PC-3 (cell line): ENCODE results near the gene R3HCC1L. TPM values are rescaled to one million over a fixed set of nuclear protein-coding genes. Genes with fewer than 3 reads are reported as not detected.

Experiments used
- ATAC-seq: fragments of 200-7000 bp; cut with Tn5 transposase; 2 replicates; pipeline ENCODE4 v1.9.1; 2020; ENCODE audit warnings: mild to moderate bottlenecking, moderate library complexity
- BruUV-seq: library from RNA; stranded (reverse); fragments of 400-500 nt; replicated peaks from 2 replicates; lab custom pipeline; 2021; lab: Mats Ljungman, UMichigan
- CTCF ChIA-PET: fragments of 300-600 bp; sonication (Branson Sonifier 250); formaldehyde crosslinking; loops from one replicate; lab custom pipeline; 2022; ENCODE audit warnings: antibody characterized with exemption; lab: Charles Lee
- POLR2A ChIA-PET: fragments of 300-600 bp; sonication (Branson Sonifier 250); formaldehyde crosslinking; loops from one replicate; lab custom pipeline; 2022; ENCODE audit warnings: antibody characterized with exemption; ENCODE audit not compliant: unreplicated experiment; lab: Charles Lee
- DNase-seq: peaks from one replicate; pipeline ENCODE4 v3.0.0-alpha.2; 2015
- H2AFZ ChIP-seq: fragments of 300-600 bp; sonication (generic); 2 replicates; pipeline ENCODE4 v1.6.0; 2016; ENCODE audit warnings: antibody characterized with exemption, low read length
- H3F3A ChIP-seq: fragments of 300-600 bp; sonication (generic); one replicate; pipeline ENCODE4 v1.6.0; 2017; ENCODE audit warnings: antibody characterized with exemption, low read length, control low read depth, mild to moderate bottlenecking; ENCODE audit not compliant: unreplicated experiment
- H3K27ac ChIP-seq: fragments of 300-600 bp; sonication (generic); 2 replicates; pipeline ENCODE4 v1.5.1; 2016; ENCODE audit warnings: mild to moderate bottlenecking, low read length
- H3K27me3 ChIP-seq: fragments of 300-600 bp; sonication (generic); 2 replicates; pipeline ENCODE4 v1.6.1; 2016; ENCODE audit warnings: low read length, mixed read lengths
- H3K36me3 ChIP-seq: fragments of 300-600 bp; sonication (generic); 2 replicates; pipeline ENCODE4 v1.6.1; 2016; ENCODE audit warnings: low read depth, mixed run types, low read length, mixed read lengths
- H3K4me1 ChIP-seq: fragments of 300-600 bp; sonication (generic); 2 replicates; pipeline ENCODE4 v1.5.1; 2016; ENCODE audit warnings: low read length; ENCODE audit not compliant: insufficient read depth
- H3K4me2 ChIP-seq: fragments of 300-600 bp; sonication (generic); 2 replicates; pipeline ENCODE4 v1.6.0; 2016; ENCODE audit warnings: low read length
- H3K4me3 ChIP-seq: fragments of 300-600 bp; sonication (generic); 2 replicates; pipeline ENCODE4 v1.5.1; 2016; ENCODE audit warnings: mild to moderate bottlenecking, low read length, mixed read lengths
- H3K79me2 ChIP-seq: fragments of 300-600 bp; sonication (generic); 2 replicates; pipeline ENCODE4 v1.6.1; 2017; ENCODE audit warnings: low read length, mixed read lengths
- H3K9ac ChIP-seq: fragments of 300-600 bp; sonication (generic); 2 replicates; pipeline ENCODE4 v1.6.0; 2016; ENCODE audit warnings: mild to moderate bottlenecking, low read length
- H3K9me2 ChIP-seq: fragments of 300-600 bp; sonication (generic); replicated peaks from 2 replicates; pipeline ENCODE4 v1.6.1; 2016; ENCODE audit warnings: mixed run types, low read length, mixed read lengths
- H3K9me3 ChIP-seq: fragments of 300-600 bp; sonication (generic); 2 replicates; pipeline ENCODE4 v1.6.1; 2016; ENCODE audit warnings: low read length, mixed read lengths
- H4K20me1 ChIP-seq: fragments of 300-600 bp; sonication (generic); 2 replicates; pipeline ENCODE4 v1.6.1; 2016; ENCODE audit warnings: low read length, mixed read lengths
- EZH2 ChIP-seq: fragments of 300-600 bp; sonication (generic); IDR thresholded peaks from one replicate; pipeline ENCODE4 v1.6.1; 2017; ENCODE audit warnings: antibody characterized with exemption, mild to moderate bottlenecking, low read length; ENCODE audit not compliant: unreplicated experiment
- EZH2phosphoT487 ChIP-seq: fragments of 300-600 bp; sonication (generic); IDR thresholded peaks from 2 replicates; pipeline ENCODE4 v1.6.1; 2018; ENCODE audit warnings: mild to moderate bottlenecking, antibody characterized with exemption, low read length, borderline replicate concordance
- intact Hi-C: fragments of 100-400 bp; cut with micrococcal nuclease; formaldehyde crosslinking; loops from 2 replicates; pipeline ENCODE4 v1.9.0; 2023
- total RNA-seq: library from RNA; depleted of rRNA; stranded (reverse); fragments of >200 nt; gene quantifications from 2 replicates; pipeline ENCODE4 v1.2.3, GENCODE V29; 2014
- TF ChIP-seq, protein P1 (sequence below): fragments of 300-600 bp; sonication (generic); conservative IDR thresholded peaks from 2 replicates; pipeline ENCODE4 v1.5.1; 2017; ENCODE audit warnings: antibody characterized with exemption, low read depth, mild to moderate bottlenecking, low read length

R3HCC1L gene
- total RNA-seq, 1 experiment from 2014 or later: 15.3 TPM

DNA sequence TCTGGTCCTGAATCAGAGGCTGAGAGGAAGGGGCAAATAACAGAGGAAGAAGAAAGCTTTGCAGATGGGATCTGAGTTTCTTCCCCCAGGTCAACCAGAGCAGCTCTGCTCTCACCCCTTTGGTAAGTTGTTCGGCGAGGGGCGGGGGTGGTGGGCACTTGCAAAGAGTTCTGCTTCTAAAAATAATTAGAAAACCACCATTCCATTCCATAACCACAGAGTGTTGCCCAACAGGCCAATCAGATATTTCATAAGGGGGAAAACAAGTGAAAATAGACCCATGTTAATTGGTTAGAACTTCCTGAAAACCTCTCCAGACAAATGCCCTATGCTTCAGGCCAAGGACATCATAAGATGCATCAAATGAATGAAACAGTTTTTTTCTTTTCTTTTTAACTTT, 43.6 kb upstream of the R3HCC1L start:
- TF ChIP-seq, protein P1, sequence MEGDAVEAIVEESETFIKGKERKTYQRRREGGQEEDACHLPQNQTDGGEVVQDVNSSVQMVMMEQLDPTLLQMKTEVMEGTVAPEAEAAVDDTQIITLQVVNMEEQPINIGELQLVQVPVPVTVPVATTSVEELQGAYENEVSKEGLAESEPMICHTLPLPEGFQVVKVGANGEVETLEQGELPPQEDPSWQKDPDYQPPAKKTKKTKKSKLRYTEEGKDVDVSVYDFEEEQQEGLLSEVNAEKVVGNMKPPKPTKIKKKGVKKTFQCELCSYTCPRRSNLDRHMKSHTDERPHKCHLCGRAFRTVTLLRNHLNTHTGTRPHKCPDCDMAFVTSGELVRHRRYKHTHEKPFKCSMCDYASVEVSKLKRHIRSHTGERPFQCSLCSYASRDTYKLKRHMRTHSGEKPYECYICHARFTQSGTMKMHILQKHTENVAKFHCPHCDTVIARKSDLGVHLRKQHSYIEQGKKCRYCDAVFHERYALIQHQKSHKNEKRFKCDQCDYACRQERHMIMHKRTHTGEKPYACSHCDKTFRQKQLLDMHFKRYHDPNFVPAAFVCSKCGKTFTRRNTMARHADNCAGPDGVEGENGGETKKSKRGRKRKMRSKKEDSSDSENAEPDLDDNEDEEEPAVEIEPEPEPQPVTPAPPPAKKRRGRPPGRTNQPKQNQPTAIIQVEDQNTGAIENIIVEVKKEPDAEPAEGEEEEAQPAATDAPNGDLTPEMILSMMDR: no peak
- TF ChIP-seq EZH2phosphoT487 (no peak), EZH2 (no peak)
- Histone ChIP-seq H3K4me3 (no peak overlapping the region), H3F3A (no peaks in the 10 kb centered on the region), H4K20me1 (no peaks in the 10 kb centered on the region), H3K9ac (no peak overlapping the region), H3K4me2 (no peak overlapping the region), H3K27ac (no peak overlapping the region), H2AFZ (no peak overlapping the region), H3K4me1 (no peaks in the 10 kb centered on the region), H3K9me3 (no peaks in the 10 kb centered on the region), H3K79me2 (no peaks in the 10 kb centered on the region), H3K27me3 (peaks cover 50% of the 10 kb centered on the region), H3K9me2 (no peaks in the 10 kb centered on the region), H3K36me3 (no peaks in the 10 kb centered on the region)
- intact Hi-C loops: no loop called here
- POLR2A ChIA-PET: interaction anchor here (0.6 kb wide), 1 partner anchor 248 kb away, joined by 3 read pairs; no protein-coding TSS in a partner anchor
- BruUV-seq: no TSS peak
- CTCF ChIA-PET: no interaction called here
- DNase-seq: no peak
- no peak for ATAC-seq

DNA sequence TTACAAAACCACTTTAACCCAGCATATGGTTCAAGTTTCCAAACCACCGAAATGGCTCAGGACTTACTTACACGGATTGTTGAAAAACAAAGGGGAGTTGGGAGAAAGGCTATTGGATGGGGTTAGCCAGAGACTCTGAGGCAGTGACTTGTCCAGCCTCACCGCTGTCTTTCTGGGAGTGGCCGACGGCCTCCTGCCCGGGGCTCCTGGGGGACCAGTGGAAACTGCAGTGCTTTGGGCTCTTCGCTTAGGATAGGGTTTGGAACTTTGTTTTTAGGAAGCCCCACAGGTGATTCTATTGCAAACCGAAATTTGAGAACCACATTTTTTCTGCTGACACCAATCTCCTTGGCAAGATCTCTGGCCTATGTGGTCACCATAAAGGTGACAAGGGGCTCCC, 38.1 kb upstream of the R3HCC1L start:
- no TSS peak for BruUV-seq
- Histone ChIP-seq H3K4me3 (no peak overlapping the region), H2AFZ (no peak overlapping the region), H3K9me3 (no peaks in the 10 kb centered on the region), H3K79me2 (no peaks in the 10 kb centered on the region), H3K27ac (no peak overlapping the region), H3K4me1 (no peaks in the 10 kb centered on the region), H4K20me1 (no peaks in the 10 kb centered on the region), H3F3A (no peaks in the 10 kb centered on the region), H3K27me3 (peaks cover 78% of the 10 kb centered on the region), H3K36me3 (no peaks in the 10 kb centered on the region), H3K9ac (no peak overlapping the region), H3K9me2 (no peaks in the 10 kb centered on the region), H3K4me2 (no peak overlapping the region)
- DNase-seq (no peak), ATAC-seq (no peak)
- intact Hi-C loops: no loop called here
- no peak for TF ChIP-seq EZH2phosphoT487
- TF ChIP-seq EZH2: no peak
- TF ChIP-seq, protein P1: no peak
- ChIA-PET POLR2A (no interaction called here), CTCF (no interaction called here)

DNA sequence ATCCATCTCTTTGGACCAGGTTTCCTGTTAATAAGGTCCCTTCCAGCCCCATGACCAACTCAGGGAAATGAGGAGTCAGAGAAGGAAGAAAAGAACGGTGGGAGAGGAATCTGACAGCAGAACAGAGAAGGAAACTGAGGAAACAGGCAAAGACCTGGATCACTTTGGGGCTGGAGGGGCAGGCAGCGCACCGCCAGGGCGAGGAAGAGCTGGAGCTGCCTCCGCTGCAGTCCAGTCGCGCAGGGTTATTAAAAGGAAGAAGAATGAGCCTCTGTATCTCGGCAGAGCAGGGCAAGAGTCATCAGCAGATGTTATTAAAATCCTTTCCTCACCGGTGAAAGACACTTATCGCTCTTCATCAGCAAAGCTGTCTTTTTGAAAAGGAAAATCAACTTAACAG, 37.7 kb upstream of the R3HCC1L start:
- POLR2A ChIA-PET: no interaction called here
- no TSS peak for BruUV-seq

More for the DNA sequence above, 37.7 kb upstream of the R3HCC1L start:
- H3K9me2 ChIP-seq: no peaks in the 10 kb centered on the region
- no peaks in the 10 kb centered on the region for H3K4me1 ChIP-seq
- no peaks in the 10 kb centered on the region for H3K79me2 ChIP-seq
- no peak overlapping the region for H3K4me2 ChIP-seq
- no peak for TF ChIP-seq EZH2phosphoT487
- TF ChIP-seq EZH2: no peak
- TF ChIP-seq, protein P1: no peak
- no peak overlapping the region for H3K9ac ChIP-seq
- H2AFZ ChIP-seq: no peak overlapping the region
- H3F3A ChIP-seq: no peaks in the 10 kb centered on the region
- H4K20me1 ChIP-seq: no peaks in the 10 kb centered on the region
- intact Hi-C loops: no loop called here
- DNase-seq (no peak), ATAC-seq (no peak)
- H3K9me3 ChIP-seq: no peaks in the 10 kb centered on the region
- CTCF ChIA-PET: no interaction called here
- no peak overlapping the region for H3K27ac ChIP-seq
- H3K36me3 ChIP-seq: no peaks in the 10 kb centered on the region
- no peak overlapping the region for H3K4me3 ChIP-seq
- peaks cover 78% of the 10 kb centered on the region for H3K27me3 ChIP-seq
